Hepatocyte (in vitro differentiated cells): ENCODE results near the gene CCDC66. TPM values are rescaled to one million over a fixed set of nuclear protein-coding genes. Genes with fewer than 3 reads are reported as not detected.

ENCODE experiments used
- DNase-seq: peaks from one replicate; pipeline ENCODE4 v3.0.0-alpha.2; 2016; ENCODE audit warnings: low spot score
- H2AFZ ChIP-seq: fragments of 200-600 bp; sonication (generic); 2 replicates; pipeline ENCODE4 v1.6.0; 2016; ENCODE audit warnings: antibody characterized with exemption, mild to moderate bottlenecking
- H3K27ac ChIP-seq: fragments of 200-600 bp; sonication (generic); 2 replicates; pipeline ENCODE4 v1.5.1; 2016; ENCODE audit warnings: mild to moderate bottlenecking
- H3K27me3 ChIP-seq: fragments of 200-600 bp; sonication (generic); 2 replicates; pipeline ENCODE4 v1.6.1; 2016
- H3K36me3 ChIP-seq: fragments of 200-600 bp; sonication (generic); replicated peaks from 2 replicates; pipeline ENCODE4 v1.5.1; 2016; ENCODE audit warnings: low read depth; ENCODE audit not compliant: insufficient read depth
- H3K4me1 ChIP-seq: fragments of 200-600 bp; sonication (generic); 2 replicates; pipeline ENCODE4 v1.5.1; 2016; ENCODE audit warnings: mild to moderate bottlenecking, moderate library complexity; ENCODE audit not compliant: insufficient read depth
- H3K4me2 ChIP-seq: fragments of 200-600 bp; sonication (generic); 2 replicates; pipeline ENCODE4 v1.6.0; 2016
- H3K4me3 ChIP-seq: fragments of 200-600 bp; sonication (generic); 2 replicates; pipeline ENCODE4 v1.5.1; 2016; ENCODE audit warnings: mild to moderate bottlenecking
- H3K79me2 ChIP-seq: fragments of 200-600 bp; sonication (generic); 2 replicates; pipeline ENCODE4 v1.6.0; 2017; ENCODE audit warnings: mild to moderate bottlenecking
- H3K9me2 ChIP-seq: fragments of 200-600 bp; sonication (generic); replicated peaks from 2 replicates; pipeline ENCODE4 v1.6.0; 2017; ENCODE audit warnings: mild to moderate bottlenecking; ENCODE audit not compliant: insufficient read depth
- H3K9me3 ChIP-seq: fragments of 200-600 bp; sonication (generic); 2 replicates; pipeline ENCODE4 v1.5.1; 2016; ENCODE audit warnings: low read depth, mild to moderate bottlenecking
- H4K20me1 ChIP-seq: fragments of 200-600 bp; sonication (generic); 2 replicates; pipeline ENCODE4 v1.6.0; 2016; ENCODE audit warnings: mild to moderate bottlenecking; ENCODE audit not compliant: insufficient read depth, poor library complexity, severe bottlenecking
- EZH2 ChIP-seq: fragments of 200-600 bp; sonication (generic); IDR thresholded peaks from 2 replicates; pipeline ENCODE4 v1.6.1; 2016; ENCODE audit warnings: antibody characterized with exemption, mild to moderate bottlenecking, borderline replicate concordance
- EZH2phosphoT487 ChIP-seq: fragments of 200-600 bp; sonication (generic); IDR thresholded peaks from one replicate; pipeline ENCODE4 v1.6.1; 2018; ENCODE audit warnings: antibody characterized with exemption, mild to moderate bottlenecking, low read depth, moderate library complexity; ENCODE audit not compliant: unreplicated experiment, severe bottlenecking
- WGBS: methylation state at CpG from one replicate; pipeline ENCODE4 v1.1.6; 2016; ENCODE audit warnings: low lambda C conversion rate; ENCODE audit errors: missing lambda C conversion rate; 5-methylcytosine and 5-hydroxymethylcytosine counted together
- polyA plus RNA-seq: library from polyadenylated mRNA; unstranded; fragments of >200 nt; fragmentation: Nextera tagmentation; extraction: Ambion mirVana; gene quantifications from 2 replicates; pipeline ENCODE4 v1.2.1, GENCODE V29; 2016
- total RNA-seq: library from RNA; depleted of rRNA; stranded (reverse); fragments of >200 nt; gene quantifications from 2 replicates; pipeline ENCODE4 v1.2.3, GENCODE V29; 2014
- TF ChIP-seq, protein P1 (sequence below): fragments of 200-600 bp; sonication (generic); IDR thresholded peaks from 2 replicates; pipeline ENCODE4 v1.5.1; 2016; ENCODE audit warnings: antibody characterized with exemption, mild to moderate bottlenecking; ENCODE audit not compliant: poor library complexity

The CCDC66 gene
- total and polyA plus RNA-seq, 2 experiments from 2014 or later: 12.8 to 25.7 TPM

GRCh38 chr3:56620371-56620770, 63.4 kb downstream of the CCDC66 start:
- DNase-seq: no peak
- no peaks in the 10 kb centered on the region for H4K20me1 ChIP-seq
- 94% methylated on average over 2 of the region's 2 CpGs for WGBS
- H3K4me1 ChIP-seq: peaks cover 6% of the 10 kb centered on the region
- no peaks in the 10 kb centered on the region for H3K79me2 ChIP-seq
- no peaks in the 10 kb centered on the region for H3K9me2 ChIP-seq
- no peaks in the 10 kb centered on the region for H3K9me3 ChIP-seq
- no peak for TF ChIP-seq EZH2
- TF ChIP-seq, protein P1, sequence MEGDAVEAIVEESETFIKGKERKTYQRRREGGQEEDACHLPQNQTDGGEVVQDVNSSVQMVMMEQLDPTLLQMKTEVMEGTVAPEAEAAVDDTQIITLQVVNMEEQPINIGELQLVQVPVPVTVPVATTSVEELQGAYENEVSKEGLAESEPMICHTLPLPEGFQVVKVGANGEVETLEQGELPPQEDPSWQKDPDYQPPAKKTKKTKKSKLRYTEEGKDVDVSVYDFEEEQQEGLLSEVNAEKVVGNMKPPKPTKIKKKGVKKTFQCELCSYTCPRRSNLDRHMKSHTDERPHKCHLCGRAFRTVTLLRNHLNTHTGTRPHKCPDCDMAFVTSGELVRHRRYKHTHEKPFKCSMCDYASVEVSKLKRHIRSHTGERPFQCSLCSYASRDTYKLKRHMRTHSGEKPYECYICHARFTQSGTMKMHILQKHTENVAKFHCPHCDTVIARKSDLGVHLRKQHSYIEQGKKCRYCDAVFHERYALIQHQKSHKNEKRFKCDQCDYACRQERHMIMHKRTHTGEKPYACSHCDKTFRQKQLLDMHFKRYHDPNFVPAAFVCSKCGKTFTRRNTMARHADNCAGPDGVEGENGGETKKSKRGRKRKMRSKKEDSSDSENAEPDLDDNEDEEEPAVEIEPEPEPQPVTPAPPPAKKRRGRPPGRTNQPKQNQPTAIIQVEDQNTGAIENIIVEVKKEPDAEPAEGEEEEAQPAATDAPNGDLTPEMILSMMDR: no peak
- no peak for TF ChIP-seq EZH2phosphoT487
- no peak overlapping the region for H3K27ac ChIP-seq
- peaks cover 3% of the 10 kb centered on the region for H3K36me3 ChIP-seq
- no peaks in the 10 kb centered on the region for H3K27me3 ChIP-seq
- H3K4me2 ChIP-seq: no peak overlapping the region
- H2AFZ ChIP-seq: no peak overlapping the region
- H3K4me3 ChIP-seq: no peak overlapping the region

- H2AFZ ChIP-seq: no peak overlapping the region
- H4K20me1 ChIP-seq: no peaks in the 10 kb centered on the region
- H3K79me2 ChIP-seq: no peaks in the 10 kb centered on the region
- no peak for DNase-seq
- no peaks in the 10 kb centered on the region for H3K27me3 ChIP-seq
- H3K4me1 ChIP-seq: peaks cover 6% of the 10 kb centered on the region
- H3K9me2 ChIP-seq: no peaks in the 10 kb centered on the region
- H3K27ac ChIP-seq: peak overlapping the region; percentile 25
- H3K4me2 ChIP-seq: peak overlapping the region; percentile 10
- no peak overlapping the region for H3K4me3 ChIP-seq
- H3K36me3 ChIP-seq: peaks cover 3% of the 10 kb centered on the region
- no peaks in the 10 kb centered on the region for H3K9me3 ChIP-seq
- TF ChIP-seq EZH2 (no peak), EZH2phosphoT487 (no peak)
- TF ChIP-seq, protein P1: no peak
- WGBS: 62% methylated on average over 3 of the region's 3 CpGs
Measured at GRCh38 chr3:56621681-56622080, 64.7 kb downstream of the CCDC66 start.

- DNase-seq: no peak
- no peaks in the 10 kb centered on the region for H3K79me2 ChIP-seq
- 85% methylated on average over 3 of the region's 3 CpGs for WGBS
- no peaks in the 10 kb centered on the region for H4K20me1 ChIP-seq
- H3K4me1 ChIP-seq: peaks cover 6% of the 10 kb centered on the region
- no peak overlapping the region for H3K27ac ChIP-seq
- H2AFZ ChIP-seq: no peak overlapping the region
- H3K4me3 ChIP-seq: no peak overlapping the region
- H3K9me3 ChIP-seq: no peaks in the 10 kb centered on the region
- TF ChIP-seq, protein P1: no peak
- H3K27me3 ChIP-seq: no peaks in the 10 kb centered on the region
- H3K36me3 ChIP-seq: peaks cover 3% of the 10 kb centered on the region
- H3K9me2 ChIP-seq: no peaks in the 10 kb centered on the region
- H3K4me2 ChIP-seq: peak overlapping the region; percentile 10
Measured at GRCh38 chr3:56622381-56622780, 65.4 kb downstream of the CCDC66 start.

DNA sequence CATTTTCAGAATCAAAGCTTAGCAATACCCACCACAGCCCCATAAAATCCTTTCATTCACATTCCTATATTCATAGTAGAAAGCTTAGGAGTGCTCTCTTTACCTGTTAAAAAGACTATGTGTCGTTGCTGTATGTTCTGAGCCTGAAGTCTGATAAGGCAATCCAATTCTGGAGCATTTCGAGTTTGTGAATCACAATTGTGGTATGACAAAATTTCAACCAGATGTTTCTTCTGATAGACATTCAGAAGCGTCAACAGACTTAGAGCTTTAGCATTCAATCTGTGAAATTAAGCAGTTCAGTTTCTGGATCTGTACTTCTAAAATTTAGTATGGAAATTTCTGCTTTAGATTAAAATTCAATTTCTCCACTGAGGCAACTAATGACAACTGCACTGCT, 67.8 kb downstream of the CCDC66 start:
- no peaks in the 10 kb centered on the region for H3K9me2 ChIP-seq
- H3K9me3 ChIP-seq: no peaks in the 10 kb centered on the region
- no peak overlapping the region for H2AFZ ChIP-seq
- peaks cover 3% of the 10 kb centered on the region for H3K36me3 ChIP-seq
- no peak overlapping the region for H3K4me2 ChIP-seq
- no peak for DNase-seq
- no peaks in the 10 kb centered on the region for H3K27me3 ChIP-seq
- peaks cover 11% of the 10 kb centered on the region for H3K4me1 ChIP-seq
- no peaks in the 10 kb centered on the region for H3K79me2 ChIP-seq
- WGBS: 60% methylated on average over 3 of the region's 3 CpGs
- TF ChIP-seq, protein P1: no peak
- no peak for TF ChIP-seq EZH2phosphoT487
- no peak for TF ChIP-seq EZH2
- no peak overlapping the region for H3K4me3 ChIP-seq
- no peak overlapping the region for H3K27ac ChIP-seq
- no peaks in the 10 kb centered on the region for H4K20me1 ChIP-seq
